Right ventricle myocardium superior (tissue), 1 donor: Measurements from ENCODE around the gene KRTAP3-3. TPM values are rescaled to one million over a fixed set of nuclear protein-coding genes. Genes with fewer than 3 reads are reported as not detected.

Source experiments
- ATAC-seq: fragments of 200-7000 bp; cut with Tn5 transposase; one replicate; pipeline ENCODE4 v1.9.1; 2020; ENCODE audit warnings: mild to moderate bottlenecking; ENCODE audit not compliant: poor library complexity
- DNase-seq: peaks from one replicate; pipeline ENCODE4 v3.0.0-alpha.2; 2020
- intact Hi-C: fragments of 100-400 bp; cut with DNase I; formaldehyde crosslinking; loops from one replicate; pipeline ENCODE4 v1.11.2; 2022
- total RNA-seq: library from RNA; stranded (reverse); fragmentation: NEBNext Ultra II Directional; extraction: Animal tissue kit (Norgen Biotek cat#: 25700); gene quantifications from one replicate; pipeline ENCODE4 v1.2.1, GENCODE V29; 2021
- donor health status: DM: no; HTN: yes; CAD: no; lungs with severe emphysema.

The KRTAP3-3 gene
- total RNA-seq, 1 donor from 2014 or later = not detected

DNA sequence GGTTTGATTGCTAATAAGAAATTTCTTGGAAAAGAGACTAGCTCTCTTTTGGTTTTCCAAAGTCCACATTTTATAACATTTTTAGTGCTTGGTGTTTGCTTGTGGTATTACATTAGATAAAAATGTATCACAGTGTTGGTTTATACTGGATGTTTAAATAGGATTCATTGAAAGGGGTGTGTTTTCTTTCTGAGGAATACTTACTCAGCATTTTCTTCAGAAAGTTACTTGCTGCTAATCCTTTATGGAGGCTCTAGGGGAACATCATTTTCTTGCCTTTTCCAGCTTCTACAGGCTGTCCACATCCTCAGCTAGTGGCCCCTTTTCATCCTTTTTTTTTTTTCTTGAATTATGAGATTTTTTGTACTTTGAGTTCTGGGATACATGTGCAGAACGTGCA is 26.4 kb downstream of the KRTAP3-3 start:
- ATAC-seq = no peak
- DNase-seq = no peak
- intact Hi-C loops = no loop called here

DNA sequence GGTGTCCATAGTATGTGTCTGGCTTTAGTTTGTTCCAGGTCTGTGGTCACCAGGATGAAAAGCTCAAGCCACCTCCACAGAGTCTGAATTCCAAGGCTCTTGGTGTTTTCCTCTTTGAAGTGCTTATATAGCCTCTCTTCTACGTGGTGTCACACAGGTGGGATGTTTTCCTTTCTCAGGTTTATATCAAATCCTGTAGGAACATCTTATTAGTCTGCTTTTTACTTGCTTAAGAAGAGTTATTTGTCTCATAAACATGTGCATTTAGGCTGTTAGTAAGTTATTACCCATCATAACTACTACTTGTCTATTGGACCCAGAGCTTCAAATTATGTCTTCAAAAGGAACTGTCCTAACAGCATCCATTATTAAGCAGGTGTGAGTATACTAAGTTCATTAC is 27.1 kb downstream of the KRTAP3-3 start, which contains the start of gene KRT39:
Gene KRT39 (minus strand): TSS at position 101 of the 400 bp plus-strand sequence. CDS start 92 bp downstream, at position 9.
- no peak for DNase-seq
- ATAC-seq = no peak
- intact Hi-C loops = no loop called here

DNA sequence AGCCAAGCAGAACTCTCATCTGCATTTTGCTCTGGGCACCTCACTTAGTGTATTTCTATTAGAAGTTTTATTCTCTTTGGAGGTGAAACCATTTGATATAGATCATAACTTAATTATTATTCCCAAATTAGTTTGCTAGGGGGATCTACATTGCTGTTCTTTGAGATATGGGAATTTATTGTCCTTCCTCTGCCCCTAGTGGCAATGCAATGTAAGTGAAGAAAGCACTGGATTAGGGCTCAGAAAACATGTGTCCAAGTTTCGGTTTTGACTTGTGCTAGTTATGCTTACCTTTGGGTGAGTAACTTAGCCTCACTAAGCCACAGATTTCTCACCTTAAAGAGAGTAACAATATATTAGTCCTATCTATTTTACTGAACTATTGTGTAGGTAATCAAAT is 30.1 kb downstream of the KRTAP3-3 start:
- ATAC-seq = no peak
- intact Hi-C loops = no loop called here
- no peak for DNase-seq

DNA sequence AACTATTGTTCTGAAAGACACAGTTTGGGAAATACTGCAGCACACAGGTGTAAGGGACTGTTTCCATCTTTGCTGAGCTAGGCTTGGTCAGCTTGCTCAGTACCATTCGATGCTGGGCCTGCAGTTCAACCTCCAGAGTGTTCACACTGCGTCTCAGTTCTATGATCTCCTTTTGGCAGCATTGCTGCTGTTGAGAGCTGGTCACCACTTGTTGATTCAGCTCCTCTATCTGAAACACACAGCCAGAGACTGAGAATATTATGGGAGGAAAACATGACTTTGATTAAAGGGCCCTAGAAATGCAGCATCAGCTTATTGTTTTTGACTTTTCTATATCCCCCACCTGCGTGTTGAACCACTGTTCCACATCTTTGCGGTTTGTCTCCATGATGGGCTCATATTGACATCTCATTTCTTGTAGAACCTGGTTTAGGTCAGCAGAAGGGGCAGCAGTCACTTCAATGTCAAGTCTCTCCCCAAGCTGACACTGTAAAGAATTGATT is 31.9 kb downstream of the KRTAP3-3 start:
- DNase-seq (no peak), ATAC-seq (no peak)
- intact Hi-C loops = no loop called here

DNA sequence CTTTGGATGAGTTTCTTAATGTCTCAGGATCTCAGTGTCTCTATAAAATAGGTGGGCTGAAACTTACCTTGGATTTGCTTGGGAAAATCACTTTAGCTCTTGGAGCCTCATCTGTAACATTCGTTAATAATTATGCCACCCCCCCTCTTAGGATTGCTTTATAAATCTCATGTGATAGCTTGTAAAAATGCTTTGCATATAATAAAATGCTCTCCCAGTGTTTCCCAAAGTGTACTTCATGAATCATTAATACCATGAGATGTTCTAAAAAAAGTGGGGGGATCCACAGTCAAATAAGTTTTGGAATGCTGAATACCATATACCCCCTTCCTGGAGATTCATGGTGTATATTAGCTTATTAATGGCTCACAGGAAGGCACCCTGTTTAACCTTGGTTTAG is 32.4 kb downstream of the KRTAP3-3 start:
- ATAC-seq (no peak), DNase-seq (no peak)
- intact Hi-C loops = no loop called here

DNA sequence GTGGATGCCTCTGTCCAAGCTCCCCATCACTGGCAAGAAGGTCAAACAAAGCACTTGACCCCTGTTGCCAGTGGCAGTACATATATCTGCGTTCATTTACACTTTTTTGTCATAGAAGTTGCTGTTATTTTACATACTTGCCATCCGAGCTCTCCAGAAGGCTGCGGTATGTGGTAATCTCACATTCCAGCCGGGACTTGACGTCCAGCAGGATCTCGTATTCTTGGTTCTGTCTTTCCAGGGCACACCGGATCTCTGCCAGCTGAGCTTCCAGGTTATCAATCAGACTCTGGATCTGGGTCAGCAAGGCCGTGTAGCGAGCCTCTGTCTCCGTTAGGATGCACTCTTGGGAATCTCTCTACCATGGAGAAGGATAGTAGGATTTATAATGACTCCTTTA is 33.8 kb downstream of the KRTAP3-3 start:
- intact Hi-C loops = no loop called here
- DNase-seq = no peak
- no peak for ATAC-seq

DNA sequence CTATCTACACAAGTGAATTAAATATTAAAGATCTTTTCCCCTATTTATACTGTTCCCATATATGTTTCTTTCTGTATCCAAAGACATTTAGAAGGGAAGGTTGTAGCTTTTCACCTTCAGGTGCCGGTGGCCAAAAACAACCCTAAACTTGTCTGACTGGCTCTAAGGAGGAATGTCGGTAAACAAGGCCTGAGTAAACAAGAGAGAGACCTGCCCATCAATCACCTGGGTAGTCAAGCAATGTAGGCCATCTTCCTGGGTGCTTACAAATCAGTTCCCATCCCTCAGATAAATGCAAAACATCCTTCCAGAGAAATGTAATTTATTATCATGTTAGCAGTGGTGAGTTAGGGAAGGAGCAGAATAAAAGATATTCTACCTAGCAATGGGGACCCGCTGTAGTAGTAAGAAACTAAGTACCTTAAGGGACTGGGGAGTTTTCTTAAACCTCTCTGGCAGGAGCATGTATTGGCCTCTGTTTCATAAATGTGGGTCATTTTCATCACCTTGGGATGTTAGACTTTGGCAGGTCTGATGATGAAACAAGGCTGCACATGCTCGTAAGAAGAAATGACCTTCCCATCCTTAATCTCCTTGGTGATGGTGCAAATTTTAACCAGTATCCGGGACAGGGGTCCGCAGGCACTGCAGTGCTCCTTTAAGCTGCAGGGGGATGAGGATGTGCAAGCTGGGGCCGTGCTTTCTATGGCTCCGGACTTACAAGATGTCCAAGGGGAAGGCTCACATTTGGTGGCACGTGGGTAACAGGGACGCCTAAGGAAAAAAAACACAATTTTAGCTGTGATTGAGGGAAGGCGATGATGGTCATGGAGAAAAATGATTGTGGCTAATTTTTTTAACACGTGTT is 35.6 kb downstream of the KRTAP3-3 start:
- intact Hi-C loops = no loop called here
- DNase-seq = no peak
- no peak for ATAC-seq

DNA sequence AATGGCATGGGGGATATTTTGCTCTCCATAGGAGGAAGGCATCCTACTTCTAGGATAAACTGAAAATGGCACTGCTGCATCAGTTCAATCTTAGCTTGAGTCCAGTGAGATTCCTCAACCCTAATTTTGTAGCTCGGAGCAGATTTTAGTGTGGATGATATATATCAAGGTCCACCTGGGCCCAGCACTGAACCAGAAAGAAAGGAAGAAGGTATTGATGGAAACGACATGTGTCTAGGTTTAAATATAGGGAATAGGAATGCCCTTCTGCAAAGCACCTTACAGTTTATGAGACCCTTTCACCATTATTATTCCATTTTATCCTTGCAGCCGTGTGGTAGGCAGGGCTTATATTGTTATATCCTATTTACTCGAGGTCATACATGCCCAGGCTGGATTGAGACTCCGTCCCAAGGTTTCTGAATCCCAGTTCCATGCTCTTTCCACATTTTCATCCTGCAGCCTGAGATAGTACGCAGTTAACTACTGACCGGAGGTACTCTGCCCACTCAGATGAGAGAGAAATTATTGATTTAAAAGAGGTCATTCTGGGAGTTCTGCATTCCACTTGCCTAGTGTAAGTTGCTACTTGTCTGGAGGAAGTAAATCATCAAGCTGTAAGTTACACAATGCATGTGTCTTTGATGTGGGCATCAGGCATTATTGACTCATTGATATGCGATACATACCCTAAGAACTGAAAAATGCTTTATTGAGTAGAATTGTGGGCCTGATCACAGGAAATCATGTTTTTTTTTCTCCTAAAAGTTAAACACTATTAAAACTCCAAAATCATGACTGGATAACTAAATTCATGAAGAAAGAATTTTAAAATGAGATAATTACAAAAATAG is 37.3 kb downstream of the KRTAP3-3 start:
- intact Hi-C loops = no loop called here
- no peak for ATAC-seq
- no peak for DNase-seq

DNA sequence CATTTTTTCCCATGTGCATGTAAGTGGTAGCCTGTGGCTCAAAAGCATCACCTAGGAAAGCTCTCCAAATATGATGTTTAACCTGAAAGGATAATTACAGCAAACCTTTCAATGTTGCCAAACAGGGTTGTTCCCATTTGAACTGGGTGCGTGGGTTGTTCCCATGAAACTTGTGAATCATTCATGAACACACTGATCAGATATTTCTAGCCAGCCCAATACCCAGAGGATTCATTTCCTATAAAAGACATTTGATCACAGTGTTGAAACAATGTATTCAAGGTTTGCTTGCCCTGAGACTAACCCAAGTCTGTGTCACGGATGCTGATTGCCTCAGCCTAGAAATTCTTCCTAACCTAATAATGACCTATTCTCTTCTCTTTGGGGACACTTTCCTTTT is 40.1 kb downstream of the KRTAP3-3 start:
- intact Hi-C loops = no loop called here
- no peak for ATAC-seq
- no peak for DNase-seq

DNA sequence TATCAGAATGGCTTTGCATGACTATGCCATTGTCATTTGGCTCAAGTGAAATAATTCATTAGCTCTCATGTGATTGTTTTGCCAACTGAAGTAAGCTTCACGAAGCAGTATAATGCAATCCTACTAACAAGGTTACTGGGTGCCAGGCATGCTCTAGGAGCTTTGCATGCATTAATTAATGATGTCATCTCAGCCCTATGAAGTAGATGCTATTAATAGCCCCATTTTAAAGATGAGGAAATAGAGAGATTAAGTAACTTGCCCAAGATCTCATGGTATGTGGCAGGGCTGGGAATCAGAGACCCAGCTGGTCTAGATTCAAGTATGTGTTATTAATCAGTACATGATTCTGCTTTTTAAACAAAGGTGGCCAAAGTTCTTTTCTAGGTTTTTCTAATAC is 41.3 kb downstream of the KRTAP3-3 start:
- DNase-seq (no peak), ATAC-seq (no peak)
- intact Hi-C loops = no loop called here

DNA sequence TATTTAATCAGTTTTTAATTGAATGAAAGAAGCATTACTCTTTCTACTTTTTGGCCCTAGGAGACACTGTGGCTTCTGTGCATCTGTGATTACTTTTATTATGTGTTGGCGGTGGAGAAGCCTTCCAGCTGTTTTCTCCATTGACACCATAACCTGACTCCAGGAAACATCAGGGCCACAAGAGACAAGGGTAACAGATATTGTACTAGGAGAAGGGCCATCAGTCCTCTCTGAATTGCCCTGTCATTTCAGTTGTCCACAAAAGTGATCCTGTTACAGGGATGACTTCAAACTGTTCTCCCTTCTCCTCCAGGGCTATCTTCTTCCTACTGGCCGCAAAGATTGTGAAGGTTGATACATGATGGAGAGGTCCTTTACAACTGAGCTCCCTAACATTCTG is 41.8 kb downstream of the KRTAP3-3 start:
- intact Hi-C loops = no loop called here
- no peak for ATAC-seq
- DNase-seq = no peak

DNA sequence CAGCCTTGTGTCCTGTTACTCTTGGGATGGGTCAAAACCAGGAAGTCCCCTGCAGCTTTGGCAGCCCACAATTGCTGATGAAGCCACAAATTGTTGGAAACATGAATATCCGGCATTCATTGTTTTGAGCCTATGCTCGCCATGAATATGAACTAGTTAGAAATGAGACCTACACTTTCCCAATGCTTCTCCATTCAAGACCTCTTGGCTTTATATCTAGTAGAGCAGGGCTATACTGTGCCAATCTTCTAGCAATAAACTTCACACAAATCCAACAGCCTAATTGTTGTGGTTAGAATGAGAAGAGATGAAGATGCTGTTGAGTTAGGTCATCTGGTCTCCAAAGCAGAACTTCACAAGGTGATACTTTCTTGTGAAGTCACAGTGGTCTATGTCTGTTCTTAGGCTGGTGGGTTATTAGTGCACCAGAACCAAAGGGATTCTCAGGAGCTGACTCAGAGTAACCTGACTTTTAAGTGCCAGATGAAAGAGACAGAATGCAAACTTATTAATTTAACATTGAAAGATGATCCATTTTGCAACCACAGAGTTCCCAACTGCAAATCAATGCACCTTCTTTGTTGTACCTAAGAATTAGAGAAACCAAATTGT is 42.8 kb downstream of the KRTAP3-3 start:
- ATAC-seq (no peak), DNase-seq (no peak)
- intact Hi-C loops = no loop called here

DNA sequence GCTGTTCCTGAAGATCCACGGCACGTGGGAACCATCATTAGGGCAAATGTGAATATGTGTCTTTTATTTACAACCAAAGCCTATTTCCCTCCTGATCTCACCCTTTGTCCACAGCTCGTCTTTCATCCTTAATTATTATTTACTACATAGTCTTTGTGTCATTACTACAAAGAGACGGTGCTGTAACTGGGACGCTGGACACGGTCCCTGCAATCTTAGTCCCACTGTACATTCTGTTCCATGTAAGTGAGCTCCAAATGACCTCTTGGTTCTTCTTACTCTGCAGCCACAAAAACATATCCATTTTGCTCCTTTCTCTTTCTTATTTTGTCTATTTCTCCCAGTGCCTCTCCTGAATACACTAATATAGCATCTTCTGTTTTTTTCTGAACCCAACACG is 43.8 kb downstream of the KRTAP3-3 start:
- ATAC-seq = no peak
- intact Hi-C loops = no loop called here
- no peak for DNase-seq

DNA sequence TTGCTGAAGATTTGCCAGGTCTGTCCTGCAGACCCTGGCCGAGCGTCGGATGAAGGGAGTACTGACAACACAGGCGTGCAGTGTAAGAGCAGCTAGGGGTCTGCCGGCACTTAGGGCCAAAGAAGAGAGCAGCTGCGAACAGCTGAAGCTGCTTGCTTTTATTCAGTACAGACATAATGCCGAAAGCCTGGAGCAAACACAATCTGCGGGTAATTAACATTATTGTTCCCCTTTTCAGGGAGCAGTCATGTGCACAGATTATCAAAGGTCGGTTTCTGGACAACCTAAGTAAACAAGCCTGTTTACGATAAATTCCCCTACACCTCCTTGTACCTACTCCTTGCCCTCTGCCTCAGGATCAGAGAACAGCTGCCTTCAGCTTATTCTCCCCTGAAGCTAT is 44.5 kb downstream of the KRTAP3-3 start:
- ATAC-seq = no peak
- DNase-seq = no peak
- intact Hi-C loops = no loop called here

DNA sequence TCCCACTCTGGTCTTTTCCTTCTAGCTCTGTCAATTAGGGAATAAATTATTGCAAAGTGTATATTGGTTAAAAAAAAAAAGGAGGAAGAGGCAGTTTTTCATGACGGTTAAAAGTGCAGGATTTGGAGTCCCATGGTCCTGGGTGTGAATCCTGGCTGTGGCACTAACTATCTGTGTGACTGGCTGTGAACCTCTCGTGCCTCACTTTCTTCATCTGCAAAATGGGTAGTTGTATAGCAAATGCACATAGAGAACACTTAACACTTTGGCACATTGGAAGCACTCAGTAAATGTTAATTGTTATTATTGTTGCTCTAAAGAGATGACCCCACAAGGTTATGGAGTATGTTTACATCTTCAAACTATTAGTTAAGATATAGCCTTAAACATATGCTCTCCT is 46.0 kb downstream of the KRTAP3-3 start:
- ATAC-seq (no peak), DNase-seq (no peak)
- intact Hi-C loops = no loop called here

DNA sequence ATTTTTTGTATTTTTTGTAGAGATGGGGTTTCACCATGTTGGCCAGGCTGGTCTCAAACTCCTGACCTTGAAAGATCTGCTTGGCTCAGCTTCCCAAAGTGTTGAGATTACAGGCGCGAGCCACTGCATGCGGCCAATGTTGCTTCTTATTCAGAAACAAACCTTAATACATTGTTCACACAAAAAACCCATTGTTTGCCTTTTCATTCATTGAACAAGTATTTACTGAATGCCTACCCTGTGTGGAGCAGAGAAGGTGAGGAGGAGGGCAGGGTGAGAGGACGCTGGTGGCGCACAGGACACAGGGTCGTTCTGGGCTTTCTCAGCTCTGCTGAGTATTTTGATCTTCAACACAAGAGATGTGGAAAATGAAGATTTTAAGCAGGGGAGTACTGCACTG is 48.5 kb downstream of the KRTAP3-3 start:
- DNase-seq (no peak), ATAC-seq (no peak)
- intact Hi-C loops = no loop called here

DNA sequence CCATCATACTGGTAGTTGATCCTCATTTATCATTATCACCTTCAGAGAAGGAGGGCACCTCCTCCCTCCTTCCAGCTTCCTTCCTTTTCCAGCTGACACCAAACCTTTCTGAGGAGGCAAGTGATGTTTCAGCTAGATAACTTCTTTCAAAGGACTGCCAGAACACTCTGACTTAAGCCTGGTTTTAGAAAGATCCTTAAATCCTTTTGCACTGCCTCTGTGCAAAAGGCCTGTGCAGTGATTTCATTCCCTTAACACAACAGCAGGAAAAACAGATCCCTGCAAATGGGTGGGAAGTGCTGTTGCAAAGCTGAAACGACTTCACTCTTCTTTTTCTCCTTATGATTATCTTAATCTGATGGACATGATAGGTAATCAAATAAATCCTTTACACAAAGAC is 49.4 kb downstream of the KRTAP3-3 start:
- DNase-seq (no peak), ATAC-seq (no peak)
- intact Hi-C loops = no loop called here
